HFFc6 (cell line): ENCODE results near the gene EVX2. TPM values are rescaled to one million over a fixed set of nuclear protein-coding genes. Genes with fewer than 3 reads are reported as not detected.

Experiments used
- DNase-seq: peaks from one replicate; pipeline ENCODE4 v3.0.0-alpha.2; 2018
- H3K27ac Mint-ChIP-seq: 2 replicates; pipeline ENCODE4 v1.8.0; 2020; ENCODE audit warnings: mild to moderate bottlenecking, mixed read lengths
- H3K27me3 Mint-ChIP-seq: 2 replicates; pipeline ENCODE4 v1.8.0; 2021; ENCODE audit warnings: mild to moderate bottlenecking, moderate library complexity, mixed read lengths; ENCODE audit not compliant: insufficient read depth
- H3K36me3 Mint-ChIP-seq: 2 replicates; pipeline ENCODE4 v1.8.0; 2021; ENCODE audit warnings: low read depth, mixed read lengths
- H3K4me1 Mint-ChIP-seq: 2 replicates; pipeline ENCODE4 v1.8.0; 2020; ENCODE audit warnings: low read depth, mixed read lengths
- H3K4me3 Mint-ChIP-seq: 2 replicates; pipeline ENCODE4 v1.8.0; 2020; ENCODE audit warnings: mild to moderate bottlenecking, moderate library complexity, mixed read lengths
- H3K9me3 Mint-ChIP-seq: 2 replicates; pipeline ENCODE4 v1.8.0; 2020; ENCODE audit warnings: mild to moderate bottlenecking, mixed read lengths
- total RNA-seq, 6 experiments: library from RNA; stranded (reverse); fragmentation: NEBNext Ultra II Directional; extraction: Animal tissue kit (Norgen Biotek cat#: 25700); gene quantifications; 2 replicates in 1 of 6; 3 replicates in 5 of 6; pipeline ENCODE4 v1.2.3, GENCODE V29; 2021
- TF ChIP-seq, protein P1 (sequence below): fragments of 200-600 bp; sonication (generic); IDR thresholded peaks from 2 replicates; pipeline ENCODE4 v1.5.0; 2021; ENCODE audit warnings: antibody characterized with exemption, mild to moderate bottlenecking

Gene EVX2
- total RNA-seq, 6 experiments from 2014 or later = not detected

DNA sequence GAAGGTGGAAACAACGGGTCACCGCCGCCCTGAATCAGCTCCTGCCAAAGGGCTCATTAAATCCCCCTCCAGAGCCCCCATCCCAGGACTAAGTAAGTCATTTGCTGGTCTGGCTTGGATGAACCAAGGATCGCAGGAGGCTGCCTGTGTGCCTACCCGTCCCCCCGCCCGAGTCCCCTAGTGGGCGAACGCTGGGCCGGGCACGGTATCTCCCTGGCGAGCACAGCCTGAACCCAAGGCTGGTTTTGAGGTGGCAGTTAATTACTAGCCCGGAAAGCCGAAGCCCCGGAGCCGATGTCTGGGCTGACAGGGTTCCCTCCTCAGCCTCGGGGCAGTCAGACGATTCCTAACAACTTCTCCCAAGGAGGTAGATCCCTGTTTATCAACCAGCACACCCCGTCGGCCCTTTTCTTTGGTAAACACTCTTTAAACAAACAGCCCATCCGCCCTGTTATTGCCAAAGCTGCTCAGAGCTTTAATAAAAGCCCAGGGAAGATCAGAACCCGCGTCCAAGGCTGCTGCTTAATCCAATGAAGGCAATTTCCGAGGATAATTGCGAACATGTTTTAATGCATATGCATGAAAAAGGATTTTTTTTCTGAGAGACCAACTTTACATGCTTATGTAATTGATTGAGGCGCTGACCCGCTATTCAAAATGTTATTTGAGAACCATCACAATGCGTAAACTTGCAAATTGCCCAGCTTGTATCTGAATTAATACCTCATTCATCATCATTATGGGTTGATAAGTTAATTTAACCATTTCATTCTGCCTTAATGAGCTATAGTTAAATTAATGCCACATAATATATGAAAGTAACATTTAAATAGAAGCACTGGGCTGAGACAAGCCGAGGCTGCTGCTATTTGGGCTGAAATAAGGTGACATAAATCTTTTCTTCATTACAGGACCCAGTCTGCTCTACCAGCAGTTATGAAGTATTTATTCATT is 10.5 kb downstream of the EVX2 start:
- Mint-ChIP-seq H3K4me1 (no peaks in the 10 kb centered on the region), H3K9me3 (no peaks in the 10 kb centered on the region; the same call in 1 of the 2 replicates), H3K36me3 (no peaks in the 10 kb centered on the region), H3K4me3 (no peak overlapping the region), H3K27ac (no peak overlapping the region), H3K27me3 (peaks cover 35% of the 10 kb centered on the region)
- DNase-seq = no peak
- TF ChIP-seq, protein P1, sequence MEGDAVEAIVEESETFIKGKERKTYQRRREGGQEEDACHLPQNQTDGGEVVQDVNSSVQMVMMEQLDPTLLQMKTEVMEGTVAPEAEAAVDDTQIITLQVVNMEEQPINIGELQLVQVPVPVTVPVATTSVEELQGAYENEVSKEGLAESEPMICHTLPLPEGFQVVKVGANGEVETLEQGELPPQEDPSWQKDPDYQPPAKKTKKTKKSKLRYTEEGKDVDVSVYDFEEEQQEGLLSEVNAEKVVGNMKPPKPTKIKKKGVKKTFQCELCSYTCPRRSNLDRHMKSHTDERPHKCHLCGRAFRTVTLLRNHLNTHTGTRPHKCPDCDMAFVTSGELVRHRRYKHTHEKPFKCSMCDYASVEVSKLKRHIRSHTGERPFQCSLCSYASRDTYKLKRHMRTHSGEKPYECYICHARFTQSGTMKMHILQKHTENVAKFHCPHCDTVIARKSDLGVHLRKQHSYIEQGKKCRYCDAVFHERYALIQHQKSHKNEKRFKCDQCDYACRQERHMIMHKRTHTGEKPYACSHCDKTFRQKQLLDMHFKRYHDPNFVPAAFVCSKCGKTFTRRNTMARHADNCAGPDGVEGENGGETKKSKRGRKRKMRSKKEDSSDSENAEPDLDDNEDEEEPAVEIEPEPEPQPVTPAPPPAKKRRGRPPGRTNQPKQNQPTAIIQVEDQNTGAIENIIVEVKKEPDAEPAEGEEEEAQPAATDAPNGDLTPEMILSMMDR = no peak

- TF ChIP-seq, protein P1 = no peak
- H3K9me3 Mint-ChIP-seq = peaks cover 3% of the 10 kb centered on the region
- H3K36me3 Mint-ChIP-seq = no peaks in the 10 kb centered on the region
- no peak for DNase-seq
- H3K4me1 Mint-ChIP-seq = no peaks in the 10 kb centered on the region
- H3K27ac Mint-ChIP-seq = no peak overlapping the region
- peaks cover 34% of the 10 kb centered on the region for H3K27me3 Mint-ChIP-seq
- H3K4me3 Mint-ChIP-seq = no peak overlapping the region
Measured at GRCh38 chr2:176072292-176072669, 11.5 kb downstream of the EVX2 start.

- no peaks in the 10 kb centered on the region for H3K36me3 Mint-ChIP-seq
- DNase-seq = no peak
- TF ChIP-seq, protein P1 = no peak
- H3K9me3 Mint-ChIP-seq = peaks cover 3% of the 10 kb centered on the region
- H3K27me3 Mint-ChIP-seq = peaks cover 33% of the 10 kb centered on the region
- H3K27ac Mint-ChIP-seq = no peak overlapping the region
- H3K4me1 Mint-ChIP-seq = no peaks in the 10 kb centered on the region
- H3K4me3 Mint-ChIP-seq = no peak overlapping the region
Measured at GRCh38 chr2:176071330-176072291, 12.2 kb downstream of the EVX2 start.

DNA sequence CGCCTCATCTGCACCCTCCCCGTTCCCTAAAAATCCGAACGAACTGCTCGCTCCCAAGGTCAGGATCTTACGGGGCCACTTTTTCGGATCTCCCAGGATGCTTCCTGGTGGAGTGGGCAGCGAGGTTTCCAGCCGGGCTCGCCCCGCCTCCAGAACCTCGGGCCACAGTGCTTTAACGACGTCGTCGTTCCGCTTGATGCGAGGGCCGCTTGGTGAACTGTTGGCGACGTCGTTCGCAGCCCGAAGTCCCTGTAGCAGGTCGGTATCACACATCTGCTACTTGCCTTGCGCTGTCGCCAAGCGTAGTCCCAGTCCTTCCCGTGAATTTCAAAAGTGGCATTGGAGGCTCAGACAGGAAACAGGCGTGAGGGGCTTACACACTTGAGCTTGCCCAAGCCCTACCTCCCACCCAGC is 15.3 kb downstream of the EVX2 start:
- TF ChIP-seq, protein P1 = no peak
- H3K27me3 Mint-ChIP-seq = peaks cover 14% of the 10 kb centered on the region
- no peaks in the 10 kb centered on the region for H3K36me3 Mint-ChIP-seq
- H3K4me3 Mint-ChIP-seq = no peak overlapping the region
- no peaks in the 10 kb centered on the region for H3K4me1 Mint-ChIP-seq
- no peak for DNase-seq
- peaks cover 3% of the 10 kb centered on the region for H3K9me3 Mint-ChIP-seq
- no peak overlapping the region for H3K27ac Mint-ChIP-seq

DNA sequence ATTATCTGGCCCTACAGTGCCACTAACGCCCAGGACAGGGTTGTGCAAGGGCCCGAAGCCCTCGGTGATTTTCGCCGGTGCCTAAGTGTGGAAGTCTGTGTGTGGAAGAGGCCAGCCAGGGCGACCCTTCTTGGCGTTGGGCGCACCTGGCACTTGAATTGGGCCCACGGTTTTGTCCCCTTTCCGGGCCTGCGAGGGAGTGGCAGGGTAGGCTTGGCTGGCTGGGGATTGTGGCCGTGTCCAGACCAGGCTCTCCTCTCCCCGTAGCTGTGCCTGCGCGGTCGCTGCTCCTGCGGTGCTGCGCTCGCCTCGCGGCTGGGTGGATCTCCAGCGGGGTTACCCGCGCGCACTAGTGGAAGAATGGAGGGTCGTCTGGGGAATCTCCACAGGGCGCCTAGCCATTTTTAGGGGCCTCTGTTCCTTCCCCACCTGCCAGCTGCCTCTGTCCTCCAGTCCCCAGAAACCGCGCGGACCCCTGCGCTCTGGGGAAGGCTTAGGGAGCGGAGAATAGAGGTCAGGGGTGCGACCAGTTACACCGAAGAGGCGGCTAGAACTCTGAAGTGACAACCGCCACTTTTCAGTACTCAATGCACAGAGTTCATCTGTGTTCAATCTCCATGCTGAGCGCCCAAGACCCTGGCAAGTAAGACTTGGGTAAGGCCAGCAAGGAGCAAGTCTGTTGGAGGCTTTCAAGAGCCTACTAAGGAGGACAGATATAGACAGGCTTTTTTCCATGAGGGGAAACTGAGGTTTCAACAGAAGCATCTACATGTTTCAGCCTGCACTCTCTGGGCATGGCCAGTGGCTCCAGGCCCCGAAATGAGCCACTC is 16.0 kb downstream of the EVX2 start:
- TF ChIP-seq, protein P1 = no peak
- H3K4me3 Mint-ChIP-seq = no peak overlapping the region
- DNase-seq = no peak
- H3K9me3 Mint-ChIP-seq = peaks cover 3% of the 10 kb centered on the region
- H3K4me1 Mint-ChIP-seq = no peaks in the 10 kb centered on the region
- H3K27ac Mint-ChIP-seq = no peak overlapping the region
- H3K27me3 Mint-ChIP-seq = peaks cover 9% of the 10 kb centered on the region
- H3K36me3 Mint-ChIP-seq = no peaks in the 10 kb centered on the region
